ENCODE measurements around the gene ARHGEF37. TPM values are rescaled to one million over a fixed set of nuclear protein-coding genes. Genes with fewer than 3 reads are reported as not detected.

ARHGEF37 gene
- total RNA-seq, 2 experiments from 2014 or later: 1.4 TPM; not detected in 1

DNA sequence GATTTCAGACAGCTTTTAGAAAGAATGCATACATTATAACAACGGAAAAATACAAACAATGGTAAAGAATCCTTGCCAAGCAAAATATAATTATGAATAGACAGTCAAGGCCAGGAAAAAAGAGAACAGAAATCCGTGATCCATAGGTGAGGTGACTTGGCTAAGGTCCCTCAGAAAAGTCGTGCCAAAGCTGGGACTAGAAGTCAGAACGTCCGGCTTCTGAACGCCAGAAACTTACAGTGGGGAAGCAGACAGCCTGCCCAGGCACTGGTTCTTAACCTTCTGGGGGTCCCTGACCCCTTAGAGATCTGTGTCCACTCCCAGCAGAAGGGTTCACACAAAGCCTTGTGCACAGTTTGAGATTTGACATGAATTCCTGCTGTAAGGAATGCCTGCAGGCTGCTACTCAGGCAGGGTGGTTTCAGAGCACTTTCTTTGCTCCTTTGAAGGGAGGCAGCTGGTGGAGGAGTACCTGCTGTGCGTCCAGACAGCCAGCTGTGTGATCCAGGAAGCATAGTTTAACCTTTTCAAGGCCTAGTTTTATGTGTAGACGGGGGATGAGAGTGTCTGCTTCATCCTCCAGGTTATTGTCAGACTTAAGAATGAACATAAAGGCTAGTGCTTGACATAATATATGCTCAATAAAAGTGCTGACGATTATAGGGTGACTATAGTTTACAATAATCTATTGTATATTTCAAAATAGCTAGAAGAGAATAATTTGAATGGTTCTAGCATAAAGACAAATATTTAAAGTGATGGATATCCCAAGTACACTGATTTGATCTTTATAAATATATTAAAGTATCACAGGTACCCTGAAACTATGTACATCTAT, 852 bp downstream of the ARHGEF37 start:
- no peak overlapping the region for H3K4me3 ChIP-seq (ENCODE audit: low read depth, low read length, poor library complexity, severe bottlenecking)

DNA sequence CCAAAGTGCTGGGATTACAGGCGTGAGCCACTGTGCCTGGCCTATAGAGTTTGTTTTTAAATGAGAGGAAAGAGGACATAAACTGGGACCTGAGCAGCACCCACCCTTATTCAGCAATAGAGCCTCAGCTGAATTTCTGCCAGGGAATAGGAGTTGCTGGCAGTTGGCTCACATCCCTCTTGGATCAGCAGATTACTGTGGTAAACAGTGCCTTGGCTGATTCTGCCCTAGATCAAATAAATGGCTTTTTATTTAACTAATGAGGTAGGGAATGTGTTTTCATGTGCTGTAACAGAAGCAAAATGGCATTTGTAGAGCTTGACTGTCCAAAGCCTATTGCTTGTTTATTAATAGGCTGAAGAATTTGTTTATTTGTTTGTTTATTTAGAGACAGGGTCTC, 2.1 kb downstream of the ARHGEF37 start:
- no peak overlapping the region for H2AFZ ChIP-seq (ENCODE audit: low read length)
- intact Hi-C loops (cut with micrococcal nuclease; ENCODE audit: unreplicated experiment): no loop called here
- H3K4me1 ChIP-seq (ENCODE audit: insufficient read depth, low read length, poor library complexity, severe bottlenecking): no peaks in the 10 kb centered on the region
- TF ChIP-seq, protein P1, sequence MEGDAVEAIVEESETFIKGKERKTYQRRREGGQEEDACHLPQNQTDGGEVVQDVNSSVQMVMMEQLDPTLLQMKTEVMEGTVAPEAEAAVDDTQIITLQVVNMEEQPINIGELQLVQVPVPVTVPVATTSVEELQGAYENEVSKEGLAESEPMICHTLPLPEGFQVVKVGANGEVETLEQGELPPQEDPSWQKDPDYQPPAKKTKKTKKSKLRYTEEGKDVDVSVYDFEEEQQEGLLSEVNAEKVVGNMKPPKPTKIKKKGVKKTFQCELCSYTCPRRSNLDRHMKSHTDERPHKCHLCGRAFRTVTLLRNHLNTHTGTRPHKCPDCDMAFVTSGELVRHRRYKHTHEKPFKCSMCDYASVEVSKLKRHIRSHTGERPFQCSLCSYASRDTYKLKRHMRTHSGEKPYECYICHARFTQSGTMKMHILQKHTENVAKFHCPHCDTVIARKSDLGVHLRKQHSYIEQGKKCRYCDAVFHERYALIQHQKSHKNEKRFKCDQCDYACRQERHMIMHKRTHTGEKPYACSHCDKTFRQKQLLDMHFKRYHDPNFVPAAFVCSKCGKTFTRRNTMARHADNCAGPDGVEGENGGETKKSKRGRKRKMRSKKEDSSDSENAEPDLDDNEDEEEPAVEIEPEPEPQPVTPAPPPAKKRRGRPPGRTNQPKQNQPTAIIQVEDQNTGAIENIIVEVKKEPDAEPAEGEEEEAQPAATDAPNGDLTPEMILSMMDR (conservative IDR thresholded peaks at IDR 0.05; ENCODE audit: low read length): no peak
- TF ChIP-seq EZH2phosphoT487 (IDR thresholded peaks at IDR 0.05; ENCODE audit: borderline replicate concordance, low read depth, low read length): no peak
- no peak overlapping the region for H3K4me2 ChIP-seq (ENCODE audit: low read length)
- H3K27ac ChIP-seq (ENCODE audit: low read depth, low read length, poor library complexity, severe bottlenecking): no peak overlapping the region
- H3K9me3 ChIP-seq (ENCODE audit: low read length): no peaks in the 10 kb centered on the region
- no peak for DNase-seq (ENCODE audit: low spot score)
- H3K4me3 ChIP-seq (ENCODE audit: low read depth, low read length, poor library complexity, severe bottlenecking): no peak overlapping the region
- no peaks in the 10 kb centered on the region for H3K79me2 ChIP-seq (ENCODE audit: insufficient read depth, low read depth, low read length)
- no TSS peak for BruUV-seq (replicated peaks)
- ChIA-PET CTCF (ENCODE audit: unreplicated experiment) (no interaction called here), POLR2A (interaction anchor here (1.0 to 1.3 kb wide), 3 partner anchors 11 to 15 kb away, joined by 3 to 4 read pairs (median 3); no protein-coding TSS in a partner anchor)
- H3K36me3 ChIP-seq (ENCODE audit: insufficient read depth, low read length): no peaks in the 10 kb centered on the region
- no peaks in the 10 kb centered on the region for H3K9me2 ChIP-seq (ENCODE audit: insufficient read depth, low read length)
- H4K20me1 ChIP-seq (ENCODE audit: insufficient read depth, low read length): no peaks in the 10 kb centered on the region

More for the DNA sequence above, 852 bp downstream of the ARHGEF37 start:
- DNase-seq (ENCODE audit: low spot score): no peak
- CTCF ChIA-PET (ENCODE audit: unreplicated experiment): no interaction called here
- Histone ChIP-seq H3K4me2 (ENCODE audit: low read length) (no peak overlapping the region), H3K36me3 (ENCODE audit: insufficient read depth, low read length) (no peaks in the 10 kb centered on the region), H3K79me2 (ENCODE audit: insufficient read depth, low read depth, low read length) (no peaks in the 10 kb centered on the region), H3K9me3 (ENCODE audit: low read length) (no peaks in the 10 kb centered on the region), H4K20me1 (ENCODE audit: insufficient read depth, low read length) (no peaks in the 10 kb centered on the region), H3K27ac (ENCODE audit: low read depth, low read length, poor library complexity, severe bottlenecking) (no peak overlapping the region), H2AFZ (ENCODE audit: low read length) (no peak overlapping the region; the same call in 1 of the 2 replicates), H3K9me2 (ENCODE audit: insufficient read depth, low read length) (no peaks in the 10 kb centered on the region), H3K4me1 (ENCODE audit: insufficient read depth, low read length, poor library complexity, severe bottlenecking) (no peaks in the 10 kb centered on the region)
- POLR2A ChIA-PET: interaction anchor here (0.6 to 1.3 kb wide), 10 partner anchors 12 to 140 kb away, joined by 3 to 4 read pairs (median 3); no protein-coding TSS in a partner anchor
- intact Hi-C loops (cut with micrococcal nuclease; ENCODE audit: unreplicated experiment): no loop called here
- TF ChIP-seq, protein P1 (conservative IDR thresholded peaks at IDR 0.05; ENCODE audit: low read length): no peak
- no peak for TF ChIP-seq EZH2phosphoT487 (IDR thresholded peaks at IDR 0.05; ENCODE audit: borderline replicate concordance, low read depth, low read length)
- BruUV-seq (replicated peaks): no TSS peak

DNA sequence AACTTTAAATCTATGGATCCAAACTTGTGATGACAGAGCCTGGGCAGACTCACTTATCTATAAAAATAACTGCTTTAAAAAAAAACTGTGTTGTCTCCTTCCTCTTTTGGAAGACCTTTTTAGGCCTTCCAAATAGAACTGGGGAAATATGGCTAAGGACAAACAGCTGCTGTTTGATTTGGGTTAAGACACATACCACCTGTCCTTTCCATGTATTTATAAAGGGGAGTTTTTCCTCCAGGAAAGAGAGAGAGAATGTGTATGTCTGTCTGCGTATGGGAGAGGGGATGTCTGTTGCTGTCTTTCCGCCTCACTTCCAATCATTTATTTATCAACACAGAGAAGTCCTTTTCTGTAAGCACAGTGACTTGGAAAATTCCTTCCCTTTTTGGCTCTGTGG, 2.8 kb downstream of the ARHGEF37 start:
- intact Hi-C loops (cut with micrococcal nuclease; ENCODE audit: unreplicated experiment): no loop called here
- CTCF ChIA-PET (ENCODE audit: unreplicated experiment): no interaction called here
- H3K4me3 ChIP-seq (ENCODE audit: low read depth, low read length, poor library complexity, severe bottlenecking): no peak overlapping the region

More for the DNA sequence above, 2.8 kb downstream of the ARHGEF37 start:
- no peak overlapping the region for H3K4me2 ChIP-seq (ENCODE audit: low read length)
- H3K27ac ChIP-seq (ENCODE audit: low read depth, low read length, poor library complexity, severe bottlenecking): no peak overlapping the region
- no peak overlapping the region for H2AFZ ChIP-seq (ENCODE audit: low read length)
- BruUV-seq (replicated peaks): no TSS peak
- no peaks in the 10 kb centered on the region for H3K4me1 ChIP-seq (ENCODE audit: insufficient read depth, low read length, poor library complexity, severe bottlenecking)
- no peaks in the 10 kb centered on the region for H3K79me2 ChIP-seq (ENCODE audit: insufficient read depth, low read depth, low read length)
- no peak for DNase-seq (ENCODE audit: low spot score)
- TF ChIP-seq, protein P1 (conservative IDR thresholded peaks at IDR 0.05; ENCODE audit: low read length): no peak
- no peak for TF ChIP-seq EZH2phosphoT487 (IDR thresholded peaks at IDR 0.05; ENCODE audit: borderline replicate concordance, low read depth, low read length)
- no peaks in the 10 kb centered on the region for H3K36me3 ChIP-seq (ENCODE audit: insufficient read depth, low read length)
- H4K20me1 ChIP-seq (ENCODE audit: insufficient read depth, low read length): no peaks in the 10 kb centered on the region
- no peaks in the 10 kb centered on the region for H3K9me2 ChIP-seq (ENCODE audit: insufficient read depth, low read length)
- POLR2A ChIA-PET: no interaction called here
- H3K9me3 ChIP-seq (ENCODE audit: low read length): no peaks in the 10 kb centered on the region

All from OCI-LY7 (cell line).